DMS153 treated with DMSO at 0.1 percent for 48 hours (cell line): ENCODE measurements around the gene GARRE1.
"Not testable (repeated sequence)": the region's sequence is repeated elsewhere in the genome, so short reads cannot be mapped to it uniquely, and the experiment has no call there.

Experiments
- DNase-seq: peaks from one replicate; lab custom pipeline; 2025; ENCODE audit not compliant: unreplicated experiment; lab: John Stamatoyannopoulos, UW

The GARRE1 gene

DNA sequence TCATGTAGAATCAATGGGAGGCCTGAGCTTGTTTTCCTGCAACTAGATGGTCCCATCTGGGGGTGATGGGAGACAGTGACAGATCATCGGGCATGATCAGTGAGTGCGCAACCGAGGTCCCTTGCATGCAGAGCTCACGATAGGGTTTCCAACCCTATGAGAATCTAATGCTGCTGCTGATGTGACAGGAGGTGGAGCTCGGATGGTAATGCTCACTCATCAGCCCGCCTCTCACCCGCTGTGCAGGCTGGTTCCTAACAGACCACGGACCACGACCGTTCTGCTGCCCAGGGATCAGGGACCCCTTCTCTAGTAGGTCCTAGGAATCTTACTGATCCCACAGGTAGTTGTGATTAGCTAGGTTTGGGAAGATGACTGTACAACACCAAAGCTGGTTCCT is 23.5 kb upstream of the GARRE1 start:
- no peak for DNase-seq

DNA sequence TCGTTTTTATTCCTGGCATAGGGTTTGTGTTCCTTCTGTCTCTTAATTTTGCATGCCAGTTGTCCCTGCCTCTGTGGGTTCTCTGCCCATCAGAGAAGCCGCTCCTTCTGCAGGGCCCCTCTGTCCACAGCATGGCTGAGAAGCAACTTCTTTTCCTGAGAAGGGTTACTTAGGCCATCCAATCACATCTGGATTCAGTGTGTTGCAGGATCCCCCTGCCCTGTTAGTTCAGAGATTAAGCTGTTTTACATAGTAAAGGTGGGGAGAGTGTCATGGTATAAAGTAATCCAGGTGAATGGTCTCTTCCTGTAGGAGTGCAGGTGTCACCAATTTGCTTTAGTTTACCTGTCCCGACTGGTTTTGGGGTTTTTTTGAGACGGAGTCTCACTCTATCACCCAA is 22.9 kb upstream of the GARRE1 start:
- DNase-seq: no peak

DNA sequence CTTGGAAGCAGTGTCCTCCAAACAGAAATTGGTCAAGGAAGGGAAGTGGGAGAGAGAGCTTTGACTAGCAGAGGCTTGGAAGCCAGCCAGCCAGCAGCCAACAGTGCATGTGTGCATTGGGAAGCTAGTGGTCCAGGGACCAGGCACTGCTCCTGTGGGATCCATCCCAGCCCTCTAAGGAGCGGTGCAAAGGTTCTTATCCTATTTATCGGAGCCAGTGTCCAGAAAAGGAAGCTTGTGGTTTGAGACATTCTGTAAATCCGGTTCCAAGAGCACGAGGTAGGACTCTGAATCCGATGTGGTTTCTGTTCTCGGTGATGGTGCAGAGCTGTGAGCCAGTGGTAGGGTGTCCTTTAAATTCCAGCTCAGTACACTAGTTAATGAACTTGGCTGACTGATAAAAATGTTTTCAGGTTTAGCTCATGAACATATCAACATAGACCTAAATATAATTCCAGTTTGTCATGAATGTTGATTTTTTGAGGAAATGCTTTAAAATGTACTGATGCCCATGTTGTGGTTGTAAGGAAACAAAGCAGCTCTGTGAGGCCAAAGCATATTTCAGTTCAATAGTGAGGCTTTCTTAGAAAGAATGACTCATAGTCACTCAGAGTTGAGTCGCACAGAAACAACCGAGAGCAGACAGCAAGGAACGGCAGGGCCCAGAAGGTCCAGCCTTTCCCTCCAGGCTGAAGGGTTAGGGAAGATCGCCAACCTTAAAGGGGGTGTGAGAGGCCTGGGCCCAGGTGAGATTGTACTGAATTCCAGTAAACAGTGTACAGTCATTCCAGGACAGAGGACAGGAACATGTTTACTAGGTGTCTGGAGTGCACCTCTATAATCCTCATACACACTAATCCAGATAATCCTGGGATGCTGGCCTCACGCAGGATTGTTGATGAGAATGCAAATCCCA is 21.5 kb upstream of the GARRE1 start:
- DNase-seq: no peak

DNA sequence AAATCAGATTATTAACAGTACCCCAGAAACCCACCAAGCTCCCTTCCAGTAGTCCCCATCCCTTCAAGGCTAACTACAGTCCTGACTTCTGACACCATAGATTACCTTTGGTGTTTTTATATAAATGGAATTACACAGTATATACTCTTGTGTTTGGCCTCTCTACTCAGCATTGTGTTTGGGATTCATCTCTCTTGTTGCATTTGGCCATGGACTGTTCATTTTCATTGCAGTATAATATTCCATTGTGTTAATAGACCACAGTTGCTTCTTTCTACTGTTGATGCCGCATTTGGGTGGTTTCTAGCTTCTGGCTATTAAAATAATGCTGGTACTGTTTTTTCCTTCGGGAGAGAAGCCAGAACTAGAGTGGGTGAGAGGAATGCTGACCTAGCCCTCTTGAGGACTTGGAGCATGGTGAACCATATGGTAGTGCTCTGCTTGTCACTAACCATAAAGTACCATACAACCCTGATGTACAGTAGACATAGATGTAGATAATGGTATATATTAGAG is 18.9 kb upstream of the GARRE1 start:
- DNase-seq: no peak

DNA sequence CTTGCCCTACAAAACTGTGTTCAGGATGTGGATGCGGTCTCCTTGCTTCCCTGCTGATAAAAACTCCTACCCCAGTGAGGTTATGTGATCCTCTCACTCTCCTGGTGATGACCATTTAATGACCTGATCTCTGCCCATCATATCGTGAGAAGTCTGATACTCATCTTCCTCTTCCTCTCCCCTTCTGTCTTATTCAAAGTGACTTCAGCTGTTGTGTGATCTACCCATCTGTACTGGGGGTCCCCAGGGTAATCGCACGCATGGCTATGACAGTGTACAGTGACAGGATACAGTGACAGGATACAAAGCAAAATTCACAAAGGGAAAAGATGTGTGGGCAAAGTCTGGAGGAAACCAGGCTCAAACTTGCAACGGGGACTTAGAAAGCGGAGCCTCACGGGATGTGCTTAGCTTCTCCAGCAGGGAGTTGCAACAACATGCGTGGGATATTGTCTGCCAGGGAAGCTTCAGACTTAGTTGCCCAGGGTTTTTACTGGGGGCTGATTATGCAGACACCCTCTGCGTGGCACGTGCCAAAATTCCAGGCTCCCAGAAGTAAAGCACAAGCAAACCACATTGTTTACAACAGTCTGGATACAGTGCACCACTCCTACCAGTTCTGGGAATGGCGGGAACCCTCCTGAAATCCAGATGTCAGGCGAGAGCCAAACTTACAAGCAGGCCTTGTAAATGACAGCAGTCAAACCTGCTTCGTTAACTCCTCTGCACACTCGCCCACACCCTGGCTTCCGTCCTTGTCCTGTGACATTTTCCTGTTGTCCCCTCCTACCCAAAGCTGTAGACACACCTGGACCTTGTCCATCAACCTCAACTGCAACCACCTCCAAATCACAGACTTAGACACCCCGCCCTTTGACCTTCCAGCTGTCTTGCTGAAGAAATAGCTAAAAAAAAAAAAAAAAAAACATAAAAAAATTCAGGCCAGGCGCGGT is 18.0 kb upstream of the GARRE1 start:
- no peak for DNase-seq

DNA sequence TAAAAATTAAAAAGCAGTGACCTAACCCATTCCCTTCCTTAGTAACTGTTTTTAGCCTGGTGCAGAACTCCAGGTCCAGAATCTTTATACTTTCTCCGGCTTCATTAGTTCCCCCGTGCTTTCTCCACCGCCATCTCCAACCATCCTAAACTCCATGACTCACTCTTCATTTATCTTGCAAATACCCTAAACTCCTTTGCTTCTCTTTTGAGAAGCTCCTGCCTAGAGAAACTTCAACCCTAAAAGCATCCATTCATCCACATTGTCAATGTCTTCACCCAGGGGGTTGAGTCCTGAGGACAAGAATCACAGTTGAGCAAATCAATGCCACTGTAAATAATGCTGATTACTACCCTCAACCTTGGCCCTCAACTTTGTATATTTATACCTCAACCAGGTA is 17.1 kb upstream of the GARRE1 start:
- no peak for DNase-seq

DNA sequence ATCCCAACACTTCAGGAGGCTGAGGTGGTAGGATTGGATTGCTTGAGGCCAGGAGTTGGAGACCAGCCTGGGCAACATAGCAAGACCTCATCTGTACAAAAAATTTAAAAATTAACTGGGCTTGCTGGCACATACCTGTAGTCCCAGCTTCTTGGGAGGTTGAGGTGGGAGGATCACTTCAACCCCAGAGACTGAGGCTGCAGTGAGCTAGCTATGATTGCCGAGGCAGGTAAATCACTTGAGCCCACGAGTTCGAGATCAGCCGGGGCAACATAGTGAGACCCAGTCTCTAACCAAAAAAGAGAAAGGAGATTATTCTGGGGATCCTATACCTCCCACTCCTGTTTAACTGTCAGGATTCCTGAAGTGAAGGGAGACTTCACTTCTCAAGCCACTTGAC is 16.4 kb upstream of the GARRE1 start:
- no peak for DNase-seq

DNA sequence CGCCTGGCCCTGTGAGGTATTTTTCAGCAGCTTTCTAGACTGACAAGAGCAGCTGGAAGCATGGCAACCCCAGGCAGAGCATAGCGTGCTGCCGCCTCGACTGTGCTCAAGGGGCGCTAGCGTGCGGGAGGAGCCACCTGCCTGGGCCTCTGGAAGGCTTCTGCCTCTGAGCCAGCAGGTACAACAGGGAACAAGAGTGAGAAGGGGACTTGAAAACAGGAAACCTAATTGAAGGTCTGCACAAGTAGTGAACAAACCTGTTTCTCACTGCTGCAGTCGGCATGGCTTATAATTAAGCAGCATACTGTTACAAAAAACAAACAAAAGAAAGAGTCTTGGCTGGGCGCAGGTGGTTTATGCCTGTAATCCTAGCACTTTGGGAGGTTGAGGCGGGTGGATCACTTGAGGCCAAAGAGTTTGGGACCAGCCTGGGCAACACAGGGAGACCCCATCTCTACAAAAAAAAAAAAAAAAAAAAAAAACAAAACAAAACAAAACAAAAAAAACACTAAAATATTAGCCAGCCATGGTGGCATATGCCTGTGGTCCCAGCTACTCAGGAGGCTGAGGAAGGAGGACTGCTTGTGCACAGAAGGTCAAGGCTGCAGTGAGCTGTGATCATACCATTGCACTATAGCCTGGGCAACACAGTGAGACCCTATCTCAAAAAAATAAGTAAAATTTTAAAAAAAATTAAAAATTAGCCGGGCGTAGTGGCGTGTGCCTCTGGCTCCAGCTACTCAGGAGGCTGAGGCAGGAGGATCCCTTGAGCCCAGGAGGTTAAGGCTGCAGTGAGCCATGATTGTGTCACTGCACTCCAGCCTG is 12.6 kb upstream of the GARRE1 start:
- DNase-seq: peak; percentile 72

DNA sequence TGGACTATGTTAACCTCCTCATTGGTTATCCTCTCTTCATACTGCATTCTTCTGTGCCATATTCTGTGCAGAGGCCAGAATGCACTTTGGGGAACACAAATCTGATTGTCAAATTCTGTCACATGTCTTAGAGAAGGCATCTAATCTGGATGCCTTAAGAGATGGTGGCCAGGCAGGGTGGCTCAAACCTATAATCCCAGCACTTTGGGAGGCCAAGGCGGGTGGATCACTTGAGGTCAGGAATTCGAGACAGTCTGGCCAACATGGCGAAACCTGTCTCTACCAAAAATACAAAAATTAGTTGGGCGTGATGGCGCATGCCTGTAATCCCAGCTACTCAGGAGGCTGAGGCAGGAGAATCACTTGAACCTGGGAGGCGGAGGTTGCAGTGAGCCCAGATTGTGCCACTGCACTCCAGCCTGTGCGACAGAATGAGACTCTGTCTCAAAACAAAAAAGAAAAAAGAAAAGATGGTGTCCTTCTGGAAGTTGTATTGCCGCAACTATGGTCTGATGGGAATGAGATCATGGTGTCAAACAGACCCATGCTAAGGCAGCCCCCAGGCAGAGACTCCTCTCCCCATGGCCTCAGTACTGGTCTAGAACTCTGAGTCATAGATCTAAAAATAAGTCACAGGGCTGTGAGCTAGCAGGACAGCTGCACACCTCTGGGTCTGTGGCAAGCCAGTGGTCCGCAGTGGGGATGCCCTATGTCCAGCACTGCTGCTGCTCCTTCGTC is 11.0 kb upstream of the GARRE1 start:
- not testable (repeated sequence) for DNase-seq

DNA sequence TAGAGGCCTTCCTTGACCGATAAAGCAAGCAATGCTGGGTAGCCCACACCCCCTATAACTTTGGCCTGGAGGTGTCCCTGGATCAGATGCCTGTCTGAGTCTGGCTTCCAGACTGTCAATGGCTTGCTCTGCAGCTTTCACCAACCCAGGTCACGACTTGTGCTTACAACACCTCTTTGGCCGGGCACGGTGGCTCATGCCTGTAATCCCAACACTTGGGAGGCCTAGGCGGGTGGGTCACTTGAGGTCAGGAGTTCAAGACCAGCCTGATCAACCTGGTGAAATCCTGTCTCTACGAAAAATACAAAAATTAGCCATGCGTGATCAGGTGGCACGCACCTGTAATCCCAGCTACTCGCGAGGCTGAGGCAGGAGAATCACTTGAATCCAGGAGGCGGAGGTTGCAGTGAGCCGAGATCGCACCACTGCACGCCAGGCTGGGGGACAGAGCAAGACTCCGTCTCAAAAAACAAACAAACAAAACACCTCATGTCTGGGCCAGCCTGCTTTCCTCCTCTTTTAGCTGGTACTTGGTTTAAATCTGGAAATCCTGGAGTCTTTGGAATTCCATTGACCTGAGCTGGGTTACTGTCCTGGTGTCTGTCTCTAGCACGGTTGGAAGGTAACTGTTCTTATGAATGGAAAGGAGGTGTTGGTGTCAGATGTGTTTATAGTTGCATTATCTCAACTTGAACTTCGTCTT is 10.3 kb upstream of the GARRE1 start:
- no peak for DNase-seq

DNA sequence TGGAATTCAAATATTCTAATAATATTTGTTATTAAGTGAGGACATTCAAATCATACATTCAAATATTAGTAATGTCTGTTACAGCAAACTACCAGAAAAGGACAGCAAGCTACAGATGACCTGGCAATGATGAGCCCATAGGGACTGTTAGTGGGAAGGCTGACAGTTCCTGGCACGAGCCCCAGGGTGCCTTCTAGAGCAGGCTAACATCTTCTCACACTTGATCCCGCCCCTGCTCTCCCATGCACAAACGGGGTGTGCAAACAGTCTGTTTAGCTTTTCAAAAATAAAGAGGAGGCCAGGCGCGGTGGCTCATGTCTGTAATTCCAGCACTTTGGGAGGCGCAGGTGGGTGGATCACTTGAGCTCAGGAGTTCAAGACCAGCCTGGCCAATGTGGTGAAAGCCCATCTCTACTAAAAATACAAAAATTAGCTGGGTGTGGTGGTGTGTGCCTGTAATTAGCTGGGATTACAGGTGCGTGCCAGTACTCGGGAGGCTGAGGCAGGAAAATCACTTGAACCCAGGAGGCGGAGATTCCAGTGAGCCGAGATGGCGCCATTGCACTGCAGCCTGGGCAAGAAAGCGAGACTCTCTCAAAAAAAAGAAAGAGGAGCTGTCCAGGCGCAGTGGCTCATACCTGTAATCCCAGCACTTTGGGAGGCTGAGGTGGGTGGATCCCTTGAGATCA is 9.6 kb upstream of the GARRE1 start:
- no peak for DNase-seq

DNA sequence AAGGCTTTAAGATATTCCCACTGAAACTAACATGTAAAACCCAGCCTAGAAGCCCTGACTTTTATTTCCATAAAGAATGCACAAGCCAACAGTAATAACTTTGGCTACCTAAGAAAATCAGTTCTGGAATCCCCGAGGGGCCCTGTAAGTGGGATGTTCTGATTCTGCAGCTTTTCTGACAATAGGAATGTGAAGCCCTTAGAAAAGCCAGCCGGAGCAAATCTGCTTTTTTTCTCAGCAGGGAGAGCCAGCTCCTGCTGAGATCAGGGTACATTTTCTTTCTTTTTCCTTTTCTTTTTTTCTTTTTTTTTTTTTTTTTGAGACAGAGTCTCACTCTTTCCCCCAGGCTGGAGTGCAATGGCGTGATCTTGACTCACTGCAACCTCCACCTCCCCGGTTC is 8.0 kb upstream of the GARRE1 start:
- no peak for DNase-seq

DNA sequence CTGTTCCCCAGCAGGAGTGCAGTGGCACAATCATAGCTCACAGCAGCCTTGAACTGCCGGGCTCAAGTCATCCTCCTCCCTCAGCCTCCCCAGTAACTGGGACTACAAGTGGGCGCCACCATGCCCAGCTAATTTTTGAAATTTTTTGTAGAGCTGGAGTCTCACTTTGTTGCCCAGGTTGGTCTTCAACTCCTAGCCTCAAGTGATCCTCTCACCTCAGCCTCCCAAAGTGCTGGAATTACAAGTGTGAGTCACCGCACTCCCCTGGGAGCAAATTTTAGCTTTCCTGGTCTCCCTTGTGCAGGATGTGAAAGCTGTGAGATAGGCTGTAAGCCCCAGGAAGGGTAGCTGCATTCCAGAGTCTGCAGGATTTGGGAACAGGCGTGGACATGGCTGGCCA is 5.4 kb upstream of the GARRE1 start:
- no peak for DNase-seq

DNA sequence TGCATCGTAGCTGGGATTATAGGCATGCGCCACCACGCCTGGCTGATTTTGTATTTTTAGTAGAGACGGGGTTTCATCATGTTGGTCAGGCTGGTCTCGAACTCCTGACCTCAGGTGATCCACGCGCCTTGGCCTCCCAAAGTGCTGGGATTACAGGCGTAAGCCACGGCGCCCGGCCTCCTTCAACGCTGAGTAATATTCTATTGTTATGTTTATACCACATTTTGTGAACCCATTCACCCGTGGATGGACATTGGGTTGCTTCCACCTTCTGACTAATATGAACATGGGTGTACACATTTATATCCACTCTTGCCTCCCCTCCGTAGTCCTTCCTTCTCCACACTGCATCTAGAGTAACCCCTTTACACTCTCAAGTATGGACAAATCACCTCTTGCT is 1.2 kb upstream of the GARRE1 start:
- DNase-seq: not testable (repeated sequence)

DNA sequence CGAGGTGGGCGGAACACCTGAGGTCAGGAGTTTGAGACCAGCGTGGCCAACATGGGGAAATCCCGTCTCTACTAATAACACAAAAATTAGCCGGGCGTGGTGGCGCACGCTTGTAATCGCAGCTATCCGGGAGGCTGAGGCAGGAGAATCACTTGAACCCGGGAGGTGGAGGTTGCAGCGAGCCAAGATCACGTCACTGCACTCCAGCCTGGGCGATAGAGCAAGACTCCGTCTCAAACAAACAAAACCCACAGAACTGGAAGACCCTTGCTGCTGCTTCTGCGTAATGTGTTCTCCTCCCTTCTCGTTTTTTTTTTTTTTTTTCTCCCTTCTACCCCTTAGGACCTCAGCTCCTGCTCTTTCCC is 691 bp upstream of the GARRE1 start:
- not testable (repeated sequence) for DNase-seq

DNA sequence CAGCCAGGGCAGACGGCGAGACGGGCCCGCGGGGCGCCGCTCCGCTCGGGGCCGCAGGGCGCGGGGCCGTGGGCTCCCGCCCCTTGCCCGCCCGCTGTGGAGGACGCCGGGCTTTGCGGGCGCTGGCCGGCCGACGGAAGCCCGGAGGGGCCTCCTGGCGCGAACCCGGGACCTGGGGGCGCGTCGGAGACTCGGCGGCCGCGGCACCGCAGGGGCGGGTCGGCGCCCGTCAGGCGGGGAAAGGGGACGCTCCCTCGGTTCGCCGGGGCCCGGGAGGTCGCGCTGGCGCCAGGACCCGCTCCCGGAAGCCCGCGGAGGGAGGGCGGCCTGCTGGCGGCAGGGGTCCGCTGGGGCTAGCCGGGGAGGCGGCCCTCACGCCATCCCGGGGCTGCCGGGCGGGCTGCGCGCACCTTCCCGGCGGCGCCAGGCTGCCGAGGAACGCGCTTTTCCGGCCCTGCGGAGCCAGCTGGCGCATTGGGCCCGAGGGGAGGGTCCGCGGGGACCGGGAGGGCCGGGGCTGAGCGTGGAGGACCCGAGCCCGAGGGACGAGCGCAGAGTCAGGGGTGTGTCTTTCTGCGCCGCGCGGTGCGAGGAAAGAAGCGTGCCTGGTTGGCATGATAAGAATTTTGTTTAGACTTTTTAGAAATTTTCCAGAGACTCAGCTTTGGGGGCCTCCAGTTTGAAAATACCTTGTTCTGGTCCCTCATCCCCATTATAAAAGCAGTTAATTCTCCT is 511 bp downstream of the GARRE1 start:
- no peak for DNase-seq

DNA sequence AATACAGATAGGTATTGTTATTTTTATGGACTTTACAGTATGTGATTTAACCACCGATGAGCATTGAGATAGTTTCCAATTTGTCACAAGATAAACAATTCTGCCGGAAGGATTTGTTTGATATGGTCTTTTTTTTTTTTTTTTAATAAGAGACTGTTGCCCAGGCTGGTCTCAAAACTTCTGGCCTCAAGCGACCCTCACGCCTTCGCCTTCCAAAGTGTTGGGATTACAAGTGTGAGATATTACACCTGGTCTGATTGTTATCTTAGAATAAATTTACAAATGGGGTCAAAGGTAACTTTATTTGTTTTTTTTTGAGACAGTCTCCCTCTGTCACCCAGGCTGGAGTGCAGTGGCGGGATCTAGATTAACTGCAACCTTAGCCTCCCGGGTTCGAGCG is 1.2 kb downstream of the GARRE1 start:
- no peak for DNase-seq

DNA sequence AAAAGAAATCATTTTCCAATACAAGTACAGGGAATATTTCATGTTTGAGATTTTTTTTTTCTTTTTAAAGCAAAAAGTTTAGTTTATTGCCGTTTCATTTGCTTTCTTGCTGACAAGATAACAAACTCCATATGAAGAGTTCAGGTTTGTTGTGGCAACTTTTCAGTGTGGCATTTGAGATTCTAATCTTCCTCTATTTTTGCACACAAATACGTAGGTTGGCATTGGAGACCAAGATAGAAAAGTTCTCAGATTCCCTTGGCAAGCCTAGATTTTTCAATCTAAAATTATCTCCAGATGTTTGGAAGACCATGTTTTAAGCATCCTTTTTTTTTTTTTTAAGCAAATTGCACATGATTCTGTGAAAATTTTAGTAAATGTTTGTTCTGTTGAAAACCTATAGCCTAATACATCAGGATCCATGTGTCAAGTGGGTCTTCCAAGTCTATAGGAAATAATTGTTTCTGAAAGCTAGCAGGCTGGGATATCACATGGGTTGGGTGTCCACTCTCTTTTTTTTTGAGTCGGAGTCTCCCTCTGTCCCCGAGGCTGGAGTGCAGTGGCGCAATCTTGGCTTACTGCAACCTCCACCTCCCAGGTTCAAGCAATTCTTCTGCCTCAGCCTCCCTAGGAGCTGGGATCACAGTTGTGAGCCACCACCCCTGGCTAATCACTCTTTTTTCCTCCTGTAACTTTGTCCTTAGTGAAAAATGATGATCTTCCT is 2.6 kb downstream of the GARRE1 start:
- no peak for DNase-seq
